Renal cortex interstitium (tissue), 11 donors: ENCODE data around the gene MAML3. TPM values are rescaled to one million over a fixed set of nuclear protein-coding genes. Genes with fewer than 3 reads are reported as not detected.
A peak's percentile ranks its signal among the peaks of the same experiment; 100 is the strongest.

Source experiments
- DNase-seq, 11 donors: peaks; one replicate each; pipeline ENCODE4 v3.0.0-alpha.2; 2013; ENCODE audit warnings: low read depth in 9 of 11, low spot score in 4 of 11; ENCODE audit errors: extremely low read depth in 1 of 11
- polyA plus RNA-seq, 3 donors: library from polyadenylated mRNA; unstranded; fragments of 120-200 nt; gene quantifications; one replicate each; pipeline ENCODE4 v1.2.1, GENCODE V29; 2013; ENCODE audit not compliant: insufficient read length in 3 of 3

MAML3 gene
- polyA plus RNA-seq, 3 donors, result 16.2 to 18.5 (median 17.8) TPM

DNA sequence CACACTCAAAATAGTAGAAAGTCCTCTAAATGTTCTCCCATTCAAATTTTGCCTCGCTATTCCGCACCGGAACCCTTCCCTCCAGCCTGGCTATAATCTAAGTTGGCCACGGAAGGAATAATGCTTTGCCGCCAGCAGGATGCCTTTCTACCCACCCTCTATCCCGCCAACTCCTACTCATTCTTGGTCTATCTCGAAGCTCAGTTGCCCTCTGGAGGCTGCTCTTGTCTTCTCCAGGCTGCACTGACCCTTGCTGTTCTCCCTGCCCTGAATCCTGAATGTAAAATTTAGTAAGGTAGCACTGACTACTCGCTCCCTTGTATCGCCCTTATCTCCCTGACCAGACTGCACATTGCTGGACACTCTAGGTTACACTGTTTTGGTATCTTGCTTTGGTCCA lies 275.9 kb downstream of the MAML3 start:
- no peak for DNase-seq

- DNase-seq, result no peak
These were observed 277.5 kb downstream of the MAML3 start for GRCh38 chr4:139876337-139876941.

- peak in 8 of 11 donors; percentile 35 to 75 (median 50) for DNase-seq
These were observed 278.6 kb downstream of the MAML3 start for GRCh38 chr4:139875411-139875825.

DNA sequence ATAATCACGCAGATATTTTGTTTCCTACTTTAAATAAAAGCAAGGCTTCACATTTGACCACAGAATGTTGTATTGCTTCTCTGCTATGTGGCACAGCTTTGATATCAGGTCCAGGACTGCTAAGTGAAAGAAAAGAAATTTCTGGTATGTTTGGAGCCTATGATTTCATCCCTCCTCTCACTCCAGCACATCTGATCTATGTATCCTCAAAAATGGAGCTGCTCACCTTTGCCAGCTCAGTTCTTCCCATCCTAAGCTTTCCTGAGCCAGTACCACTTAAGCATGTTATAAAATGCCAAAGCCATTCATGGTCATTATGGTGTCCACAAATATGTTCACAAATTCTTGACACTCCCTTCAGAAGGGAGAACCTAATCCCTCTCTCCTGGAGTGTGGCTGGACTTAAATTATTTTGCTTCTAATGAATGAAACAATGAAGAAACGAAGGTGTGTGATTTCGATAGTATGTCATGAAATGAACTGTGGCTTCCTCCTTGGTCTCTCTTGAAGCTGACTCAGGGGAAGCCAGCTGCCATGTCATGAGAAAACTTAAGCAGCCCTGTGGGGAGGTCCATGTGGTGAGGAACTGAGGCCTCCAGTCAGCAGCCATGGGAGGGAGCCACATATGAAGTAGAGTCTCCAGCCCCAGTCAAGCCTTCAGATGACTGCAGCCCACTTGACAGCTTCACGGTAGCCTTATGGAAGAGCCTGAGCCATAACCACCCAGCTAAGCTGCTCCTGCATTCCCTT lies 280.7 kb downstream of the MAML3 start:
- no peak for DNase-seq

- no peak for DNase-seq
These were observed 281.7 kb downstream of the MAML3 start for GRCh38 chr4:139872274-139872673.

- no peak for DNase-seq
These were observed 284.2 kb downstream of the MAML3 start for GRCh38 chr4:139869810-139870209.

DNA sequence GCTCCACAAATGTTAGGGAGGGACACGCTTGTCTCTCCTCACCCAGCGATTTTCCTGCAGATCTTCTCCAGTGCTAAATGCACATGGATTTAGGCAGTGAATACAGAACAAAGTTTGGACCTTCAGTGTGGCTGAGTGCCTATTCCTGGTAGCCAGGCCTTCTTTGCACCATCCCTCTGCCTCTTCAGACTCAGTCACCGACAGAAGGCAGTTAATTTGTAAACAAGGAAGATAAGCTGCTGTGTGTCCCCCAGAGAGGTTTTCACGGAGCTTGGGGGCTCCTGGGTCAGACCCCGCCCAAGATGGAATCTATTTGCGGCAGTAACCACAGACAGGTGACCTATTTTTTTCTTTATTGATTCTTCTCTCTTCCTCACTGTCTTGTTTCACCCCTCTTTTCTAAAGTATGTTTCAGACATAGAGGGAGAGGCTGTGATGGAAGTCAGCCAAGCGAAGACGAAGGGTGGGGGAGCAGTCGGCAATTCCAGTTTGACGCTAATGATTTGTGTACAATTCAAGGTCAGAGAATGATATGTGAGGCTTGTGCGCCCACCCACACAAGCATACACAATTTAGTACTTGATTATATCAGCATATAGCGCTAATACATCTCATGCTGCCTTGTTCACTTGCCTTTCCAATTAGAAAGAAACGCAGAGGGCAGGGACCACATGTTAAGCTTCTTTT lies 287.6 kb downstream of the MAML3 start:
- peak in 4 of 11 donors; percentile 43 to 51 (median 48) for DNase-seq

DNA sequence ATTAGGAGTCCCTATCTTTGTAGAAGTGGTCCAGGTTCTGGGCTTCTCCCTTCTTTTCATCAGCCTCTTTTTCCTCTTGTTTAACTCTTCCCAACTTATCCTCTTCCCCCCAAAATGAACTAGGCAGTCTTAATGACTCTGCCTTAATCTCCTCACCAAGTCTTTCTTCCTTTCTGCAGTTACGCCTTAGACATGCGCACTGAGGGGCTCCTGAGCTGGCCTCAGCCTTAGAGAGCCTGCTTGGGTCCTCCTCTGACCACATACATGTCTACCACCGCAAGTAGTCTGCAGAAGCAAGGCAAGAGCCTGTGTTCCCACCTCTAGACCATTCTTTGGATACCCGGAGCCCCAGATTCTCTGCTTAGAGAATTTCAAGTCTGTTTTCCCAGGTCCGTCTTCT lies 288.4 kb downstream of the MAML3 start:
- DNase-seq, result no peak

DNA sequence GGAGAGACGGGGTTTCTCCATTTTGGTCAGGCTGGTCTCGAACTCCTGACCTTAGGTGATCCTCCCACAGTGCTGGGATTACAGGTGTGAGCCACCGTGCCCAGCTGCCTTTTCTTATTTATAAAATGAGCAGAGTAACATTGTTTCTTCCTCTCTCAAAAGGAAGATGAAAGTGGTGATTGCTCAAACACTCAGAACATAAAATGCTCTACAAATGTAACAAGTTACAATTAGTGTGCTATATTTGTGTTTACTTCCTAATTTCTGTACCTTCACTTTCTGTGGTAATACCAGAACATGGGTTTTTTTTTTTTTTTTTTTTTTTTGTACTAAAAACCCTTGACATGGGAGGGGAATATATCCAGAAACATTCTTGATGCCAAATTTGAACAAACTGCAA lies 290.5 kb downstream of the MAML3 start:
- DNase-seq, result no peak

- DNase-seq, result no peak
These were observed 292.5 kb downstream of the MAML3 start for GRCh38 chr4:139861471-139861870.

DNA sequence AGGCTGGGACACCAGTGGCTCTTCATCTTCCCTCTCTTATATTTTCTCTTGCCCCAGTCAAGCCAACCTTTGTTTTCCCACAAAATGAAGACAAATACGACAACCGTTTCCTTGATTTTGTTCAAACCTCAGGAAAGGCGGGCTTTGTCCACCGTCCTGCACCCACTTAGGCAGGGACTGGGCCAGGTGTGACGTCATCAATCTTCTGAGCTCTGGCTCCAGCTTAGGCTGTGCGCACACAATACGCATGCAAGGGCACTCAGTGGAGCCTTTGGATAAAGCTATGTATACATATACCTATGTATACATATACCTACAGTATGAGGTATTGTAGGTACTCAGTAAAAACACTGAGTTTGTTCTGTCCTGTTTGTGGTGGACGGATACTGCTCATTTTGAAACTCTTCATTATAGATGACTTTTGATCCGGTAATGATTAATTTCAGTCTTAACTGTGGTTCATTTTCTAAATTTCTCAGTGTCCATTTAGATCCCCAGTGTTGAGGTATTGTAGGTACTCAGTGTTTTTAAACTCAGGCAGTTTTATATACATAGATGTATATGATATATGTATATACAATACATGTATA lies 293.5 kb downstream of the MAML3 start:
- DNase-seq, result no peak

GRCh38 chr4:139859876-139860275 lies 294.1 kb downstream of the MAML3 start:
- no peak for DNase-seq

GRCh38 chr4:139858436-139859205 lies 295.4 kb downstream of the MAML3 start:
- DNase-seq, result no peak

DNA sequence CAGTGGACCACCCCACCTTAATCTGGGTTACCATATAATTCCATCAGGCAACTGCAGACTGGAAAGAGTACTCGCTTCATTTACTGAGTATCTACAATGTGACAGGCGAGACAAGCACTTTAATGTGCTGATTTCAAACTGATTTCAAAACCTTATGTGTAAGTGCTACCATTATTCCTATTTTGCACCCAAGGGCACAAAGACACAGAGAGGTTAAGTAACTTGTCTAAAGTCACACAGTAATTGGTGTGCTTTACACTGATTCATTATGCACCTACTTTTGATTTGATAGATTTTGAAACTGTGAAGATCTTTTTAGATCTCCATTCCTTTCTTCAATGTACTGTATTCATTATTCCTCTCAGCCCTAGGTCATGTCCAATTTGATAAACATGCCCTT lies 296.0 kb downstream of the MAML3 start:
- DNase-seq, result no peak

DNA sequence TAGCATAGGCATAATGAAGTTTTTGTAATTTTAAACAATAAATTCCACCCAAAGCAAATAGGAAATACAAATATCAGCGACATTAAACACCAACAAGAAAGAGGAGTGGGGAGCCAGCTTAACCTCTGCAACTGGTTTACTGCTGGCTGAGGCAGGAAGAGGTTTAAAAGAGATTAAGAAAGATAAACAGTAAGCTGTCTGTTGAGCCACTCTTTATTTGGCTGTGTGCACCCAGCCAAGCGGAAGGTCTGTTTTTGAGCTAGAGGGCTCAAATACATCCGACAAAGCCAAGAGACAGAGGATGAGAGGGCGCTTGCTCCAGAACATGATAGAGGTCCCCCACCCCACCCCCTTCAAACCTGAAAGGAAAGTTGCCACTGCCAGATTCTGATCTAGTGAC lies 297.0 kb downstream of the MAML3 start:
- DNase-seq, result no peak

DNA sequence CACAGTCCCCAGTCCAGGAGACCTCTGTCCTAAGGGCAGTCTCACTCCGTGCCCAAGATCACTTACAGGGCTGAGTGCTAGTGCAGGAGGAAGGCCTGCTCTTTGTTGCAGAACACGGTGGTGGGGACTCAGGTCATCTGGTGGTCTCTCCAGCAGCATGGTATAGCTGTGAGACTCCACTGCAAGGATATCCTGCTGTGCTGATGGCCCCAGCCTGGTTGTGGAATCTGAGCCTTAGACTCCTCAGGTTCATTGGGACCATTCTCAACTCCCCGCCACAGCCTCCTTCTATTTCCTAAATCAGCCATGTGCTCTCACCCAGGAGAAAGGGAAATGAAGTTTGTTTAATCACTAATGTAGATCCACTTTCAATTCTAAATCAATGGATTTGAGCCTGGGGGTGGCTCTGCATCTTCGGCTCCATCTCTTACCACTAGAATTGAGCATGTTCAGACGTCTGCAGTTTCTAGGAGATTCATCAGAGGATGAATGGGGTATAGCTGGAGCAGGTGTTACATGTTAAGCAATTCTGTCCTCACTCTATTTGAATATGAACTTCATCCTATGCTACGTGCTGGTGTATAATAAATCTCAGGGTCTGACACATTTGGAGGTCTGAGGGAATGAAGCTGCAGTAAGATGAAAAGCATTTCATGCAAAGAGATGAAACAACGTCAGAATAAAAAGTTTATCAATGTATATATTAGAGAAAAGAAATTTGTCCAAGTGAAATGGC lies 299.1 kb downstream of the MAML3 start:
- no peak for DNase-seq

- DNase-seq, result no peak
These were observed 300.7 kb downstream of the MAML3 start for GRCh38 chr4:139853309-139853708.

DNA sequence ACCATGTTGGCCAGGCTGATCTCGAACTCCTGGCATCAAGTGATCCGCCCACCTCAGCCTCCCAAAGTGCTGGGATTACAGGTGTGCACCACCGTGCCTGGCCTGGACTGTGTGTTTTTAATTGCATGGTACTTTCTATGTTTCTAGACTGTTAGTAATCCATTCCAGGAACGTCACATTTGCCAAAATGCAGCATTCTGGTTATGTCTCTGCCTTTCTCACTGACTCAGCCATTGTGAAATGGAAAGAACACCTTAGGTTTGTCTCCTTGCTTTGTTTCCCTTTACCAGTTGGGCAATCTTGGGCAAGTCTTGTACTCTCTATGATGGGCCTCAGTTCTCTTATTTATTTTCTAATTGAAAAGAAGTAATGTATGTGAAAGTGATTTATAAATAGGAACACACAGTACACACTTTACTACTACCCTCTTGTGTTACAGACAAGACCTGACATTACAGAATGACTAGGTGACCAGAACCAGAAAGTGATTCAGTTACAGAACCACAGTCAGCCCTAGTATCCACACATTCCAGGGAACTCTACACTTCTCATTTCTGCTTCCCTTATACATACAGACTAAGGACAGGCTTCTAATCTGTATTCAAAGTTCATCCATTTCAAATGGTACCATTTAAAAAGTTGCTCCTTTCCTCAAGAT lies 301.2 kb downstream of the MAML3 start:
- no peak for DNase-seq
